Spinal cord (tissue), 10 donors: ENCODE measurements around the gene ATN1. TPM values are rescaled to one million over a fixed set of nuclear protein-coding genes. Genes with fewer than 3 reads are reported as not detected.
A peak's percentile ranks its signal among the peaks of the same experiment; 100 is the strongest.

ENCODE experiments used
- DNase-seq, 6 donors: peaks; one replicate each; pipeline versions ENCODE4 v3.0.0 to v3.0.0-alpha.2; 2013 to 2015; ENCODE audit warnings: low spot score in 6 of 6, low read depth in 4 of 6
- H3K27ac ChIP-seq: one replicate; pipeline ENCODE4 v1.5.1; 2013; ENCODE audit warnings: low read depth, low read length, control low read depth
- H3K27me3 ChIP-seq: one replicate; pipeline ENCODE4 v1.6.1; 2013; ENCODE audit warnings: low read length; ENCODE audit not compliant: control insufficient read depth, insufficient read depth
- H3K36me3 ChIP-seq: one replicate; pipeline ENCODE4 v1.6.1; 2013; ENCODE audit warnings: low read length; ENCODE audit not compliant: control insufficient read depth, insufficient read depth
- H3K4me1 ChIP-seq: one replicate; pipeline ENCODE4 v1.6.1; 2013; ENCODE audit warnings: low read length; ENCODE audit not compliant: control insufficient read depth, insufficient read depth
- H3K4me3 ChIP-seq: one replicate; pipeline ENCODE4 v1.5.1; 2013; ENCODE audit warnings: low read depth, low read length, control low read depth
- H3K9me3 ChIP-seq: one replicate; pipeline ENCODE4 v1.6.1; 2013; ENCODE audit warnings: low read length; ENCODE audit not compliant: control insufficient read depth, insufficient read depth
- WGBS: methylation state at CpG from one replicate; pipeline ENCODE4 v1.1.5; 2013; ENCODE audit warnings: missing lambda C conversion rate; ENCODE audit not compliant: insufficient coverage; 5-methylcytosine and 5-hydroxymethylcytosine counted together
- polyA plus RNA-seq, 2 donors: library from polyadenylated mRNA; unstranded; fragments of 120-200 nt; gene quantifications; one replicate each; pipeline ENCODE4 v1.2.1, GENCODE V29; 2013; ENCODE audit not compliant: insufficient read length in 2 of 2
- total RNA-seq, 2 donors: library from RNA; depleted of rRNA in 1 of 2; stranded (reverse); fragments of 120-200 nt in 1 of 2; fragments of >200 nt in 1 of 2; gene quantifications; one replicate each; pipeline versions ENCODE4 v1.2.3 to v1.2.4, GENCODE V29; 2013 to 2014
- donor health status: healthy.

The ATN1 gene
- total and polyA plus RNA-seq, 4 donors, result 23.1 to 228 (median 117) TPM

GRCh38 chr12:6963016-6963731, 35.4 kb downstream of the ATN1 start:
- H3K36me3 ChIP-seq, result peaks cover 38% of the 10 kb centered on the region
- no peaks in the 10 kb centered on the region for H3K27me3 ChIP-seq
- 66% methylated on average over 22 of the region's 32 CpGs for WGBS
- no peak overlapping the region for H3K27ac ChIP-seq
- H3K4me3 ChIP-seq, result no peak overlapping the region
- no peak for DNase-seq
- peaks cover 51% of the 10 kb centered on the region for H3K4me1 ChIP-seq
- H3K9me3 ChIP-seq, result no peaks in the 10 kb centered on the region

GRCh38 chr12:6963791-6964413, 36.1 kb downstream of the ATN1 start:
- no peak for DNase-seq
- Histone ChIP-seq H3K36me3 (peaks cover 45% of the 10 kb centered on the region), H3K27me3 (no peaks in the 10 kb centered on the region), H3K4me1 (peaks cover 49% of the 10 kb centered on the region), H3K4me3 (no peak overlapping the region), H3K9me3 (no peaks in the 10 kb centered on the region), H3K27ac (no peak overlapping the region)
- WGBS, result 46% methylated on average over 6 of the region's 17 CpGs

- Histone ChIP-seq H3K4me3 (no peak overlapping the region), H3K36me3 (peaks cover 50% of the 10 kb centered on the region), H3K27me3 (no peaks in the 10 kb centered on the region), H3K9me3 (no peaks in the 10 kb centered on the region), H3K27ac (peak overlapping the region; percentile 78), H3K4me1 (peaks cover 47% of the 10 kb centered on the region)
- DNase-seq, result no peak
- 75% methylated on average over 8 of the region's 8 CpGs for WGBS
Observed at GRCh38 chr12:6964605-6965025, 36.9 kb downstream of the ATN1 start.

GRCh38 chr12:6965026-6965661, 37.4 kb downstream of the ATN1 start:
- Histone ChIP-seq H3K4me1 (peaks cover 48% of the 10 kb centered on the region), H3K4me3 (no peak overlapping the region), H3K36me3 (peaks cover 50% of the 10 kb centered on the region), H3K27me3 (no peaks in the 10 kb centered on the region), H3K9me3 (no peaks in the 10 kb centered on the region), H3K27ac (peak overlapping the region; percentile 78)
- 8% methylated on average over 8 of the region's 12 CpGs for WGBS
- DNase-seq, result peak in 5 of 6 donors; percentile 40 to 91 (median 66)

GRCh38 chr12:6965714-6966113, 38.0 kb downstream of the ATN1 start:
- Histone ChIP-seq H3K27ac (no peak overlapping the region), H3K4me1 (peaks cover 44% of the 10 kb centered on the region), H3K4me3 (no peak overlapping the region), H3K36me3 (peaks cover 50% of the 10 kb centered on the region), H3K9me3 (no peaks in the 10 kb centered on the region), H3K27me3 (no peaks in the 10 kb centered on the region)
- WGBS, result 80% methylated on average over 1 of the region's 4 CpGs
- DNase-seq, result no peak

GRCh38 chr12:6966351-6966750, 38.6 kb downstream of the ATN1 start:
- WGBS, result 90% methylated on average over 7 of the region's 7 CpGs
- peaks cover 50% of the 10 kb centered on the region for H3K36me3 ChIP-seq

GRCh38 chr12:6967651-6968100, 39.9 kb downstream of the ATN1 start:
- no peaks in the 10 kb centered on the region for H3K27me3 ChIP-seq
- peaks cover 50% of the 10 kb centered on the region for H3K36me3 ChIP-seq
- peaks cover 28% of the 10 kb centered on the region for H3K4me1 ChIP-seq
- no peak overlapping the region for H3K27ac ChIP-seq
- WGBS, result 90% methylated on average over 4 of the region's 10 CpGs
- H3K4me3 ChIP-seq, result no peak overlapping the region
- no peaks in the 10 kb centered on the region for H3K9me3 ChIP-seq
- DNase-seq, result no peak

More at GRCh38 chr12:6966351-6966750, 38.6 kb downstream of the ATN1 start:
- no peaks in the 10 kb centered on the region for H3K9me3 ChIP-seq
- H3K27ac ChIP-seq, result no peak overlapping the region
- peaks cover 39% of the 10 kb centered on the region for H3K4me1 ChIP-seq
- H3K4me3 ChIP-seq, result no peak overlapping the region
- no peak for DNase-seq
- no peaks in the 10 kb centered on the region for H3K27me3 ChIP-seq

GRCh38 chr12:6968426-6968825, 40.7 kb downstream of the ATN1 start:
- no peak for DNase-seq
- 91% methylated on average over 8 of the region's 9 CpGs for WGBS
- H3K9me3 ChIP-seq, result no peaks in the 10 kb centered on the region
- H3K4me1 ChIP-seq, result peaks cover 25% of the 10 kb centered on the region
- H3K27me3 ChIP-seq, result no peaks in the 10 kb centered on the region
- H3K27ac ChIP-seq, result no peak overlapping the region
- H3K36me3 ChIP-seq, result peaks cover 49% of the 10 kb centered on the region
- H3K4me3 ChIP-seq, result no peak overlapping the region

GRCh38 chr12:6970096-6970527, 42.4 kb downstream of the ATN1 start:
- under 1% methylated on average over 31 of the region's 31 CpGs for WGBS
- Histone ChIP-seq H3K4me3 (peak overlapping the region; percentile 100), H3K4me1 (peaks cover 19% of the 10 kb centered on the region), H3K36me3 (peaks cover 56% of the 10 kb centered on the region), H3K27ac (peak overlapping the region; percentile 92), H3K27me3 (no peaks in the 10 kb centered on the region), H3K9me3 (no peaks in the 10 kb centered on the region)
- no peak for DNase-seq
